ENCODE results near the gene TNS1.

Gene TNS1

GRCh38 chr2:217992061-217992460 lies 10.7 kb downstream of the TNS1 start:
- no peaks in the 10 kb centered on the region for H3K9me3 Mint-ChIP-seq

GRCh38 chr2:217990791-217991465 lies 11.9 kb downstream of the TNS1 start:
- Mint-ChIP-seq H3K9me3 (no peaks in the 10 kb centered on the region), H3K27me3 (ENCODE audit: low read depth) (no peaks in the 10 kb centered on the region), H3K4me1 (ENCODE audit: low read depth) (no peaks in the 10 kb centered on the region), H3K36me3 (ENCODE audit: low read depth) (no peaks in the 10 kb centered on the region), H3K4me3 (no peak overlapping the region), H3K27ac (no peak overlapping the region)
- DNase-seq (ENCODE audit: low spot score) = no peak

More at GRCh38 chr2:217992061-217992460, 10.7 kb downstream of the TNS1 start:
- no peaks in the 10 kb centered on the region for H3K27me3 Mint-ChIP-seq (ENCODE audit: low read depth)
- no peak overlapping the region for H3K27ac Mint-ChIP-seq
- DNase-seq (ENCODE audit: low spot score) = no peak
- H3K4me1 Mint-ChIP-seq (ENCODE audit: low read depth) = no peaks in the 10 kb centered on the region
- H3K36me3 Mint-ChIP-seq (ENCODE audit: low read depth) = no peaks in the 10 kb centered on the region
- H3K4me3 Mint-ChIP-seq = no peak overlapping the region

- Mint-ChIP-seq H3K27ac (no peak overlapping the region), H3K36me3 (ENCODE audit: low read depth) (no peaks in the 10 kb centered on the region), H3K4me1 (ENCODE audit: low read depth) (no peaks in the 10 kb centered on the region), H3K9me3 (no peaks in the 10 kb centered on the region), H3K4me3 (no peak overlapping the region), H3K27me3 (ENCODE audit: low read depth) (no peaks in the 10 kb centered on the region)
- DNase-seq (ENCODE audit: low spot score) = no peak
Observed at GRCh38 chr2:217990389-217990788, 12.4 kb downstream of the TNS1 start.

- no peaks in the 10 kb centered on the region for H3K4me1 Mint-ChIP-seq (ENCODE audit: low read depth)
- no peaks in the 10 kb centered on the region for H3K9me3 Mint-ChIP-seq
- no peaks in the 10 kb centered on the region for H3K36me3 Mint-ChIP-seq (ENCODE audit: low read depth)
- no peak overlapping the region for H3K27ac Mint-ChIP-seq
- peak; percentile 11 for DNase-seq (ENCODE audit: low spot score)
- H3K27me3 Mint-ChIP-seq (ENCODE audit: low read depth) = no peaks in the 10 kb centered on the region
- H3K4me3 Mint-ChIP-seq = no peak overlapping the region
Observed at GRCh38 chr2:217989221-217989948, 13.4 kb downstream of the TNS1 start.

GRCh38 chr2:217988840-217989204 lies 14.0 kb downstream of the TNS1 start:
- DNase-seq (ENCODE audit: low spot score) = no peak
- Mint-ChIP-seq H3K4me1 (ENCODE audit: low read depth) (no peaks in the 10 kb centered on the region), H3K36me3 (ENCODE audit: low read depth) (no peaks in the 10 kb centered on the region), H3K9me3 (no peaks in the 10 kb centered on the region), H3K27me3 (ENCODE audit: low read depth) (no peaks in the 10 kb centered on the region), H3K27ac (no peak overlapping the region), H3K4me3 (no peak overlapping the region)

- H3K4me1 Mint-ChIP-seq (ENCODE audit: low read depth) = no peaks in the 10 kb centered on the region
- H3K27me3 Mint-ChIP-seq (ENCODE audit: low read depth) = no peaks in the 10 kb centered on the region
- H3K36me3 Mint-ChIP-seq (ENCODE audit: low read depth) = no peaks in the 10 kb centered on the region
- peak; percentile 43 for DNase-seq (ENCODE audit: low spot score)
- no peaks in the 10 kb centered on the region for H3K9me3 Mint-ChIP-seq
- no peak overlapping the region for H3K4me3 Mint-ChIP-seq
- H3K27ac Mint-ChIP-seq = no peak overlapping the region
Observed at GRCh38 chr2:217988014-217988839, 14.6 kb downstream of the TNS1 start.

GRCh38 chr2:217987391-217987790 lies 15.4 kb downstream of the TNS1 start:
- DNase-seq (ENCODE audit: low spot score) = no peak
- no peaks in the 10 kb centered on the region for H3K9me3 Mint-ChIP-seq
- no peaks in the 10 kb centered on the region for H3K27me3 Mint-ChIP-seq (ENCODE audit: low read depth)
- no peak overlapping the region for H3K27ac Mint-ChIP-seq
- no peaks in the 10 kb centered on the region for H3K4me1 Mint-ChIP-seq (ENCODE audit: low read depth)
- no peaks in the 10 kb centered on the region for H3K36me3 Mint-ChIP-seq (ENCODE audit: low read depth)
- no peak overlapping the region for H3K4me3 Mint-ChIP-seq

GRCh38 chr2:217986256-217986961 lies 16.4 kb downstream of the TNS1 start:
- Mint-ChIP-seq H3K27me3 (ENCODE audit: low read depth) (no peaks in the 10 kb centered on the region), H3K36me3 (ENCODE audit: low read depth) (no peaks in the 10 kb centered on the region), H3K27ac (no peak overlapping the region), H3K9me3 (no peaks in the 10 kb centered on the region), H3K4me3 (no peak overlapping the region), H3K4me1 (ENCODE audit: low read depth) (no peaks in the 10 kb centered on the region)
- no peak for DNase-seq (ENCODE audit: low spot score)

- H3K36me3 Mint-ChIP-seq (ENCODE audit: low read depth) = no peaks in the 10 kb centered on the region
- H3K9me3 Mint-ChIP-seq = no peaks in the 10 kb centered on the region
- H3K27ac Mint-ChIP-seq = no peak overlapping the region
- no peaks in the 10 kb centered on the region for H3K27me3 Mint-ChIP-seq (ENCODE audit: low read depth)
- H3K4me3 Mint-ChIP-seq = no peak overlapping the region
- DNase-seq (ENCODE audit: low spot score) = no peak
- no peaks in the 10 kb centered on the region for H3K4me1 Mint-ChIP-seq (ENCODE audit: low read depth)
Observed at GRCh38 chr2:217983276-217984233, 19.2 kb downstream of the TNS1 start.

GRCh38 chr2:217981971-217982370 lies 20.8 kb downstream of the TNS1 start:
- Mint-ChIP-seq H3K36me3 (ENCODE audit: low read depth) (no peaks in the 10 kb centered on the region), H3K9me3 (no peaks in the 10 kb centered on the region), H3K27me3 (ENCODE audit: low read depth) (no peaks in the 10 kb centered on the region), H3K4me1 (ENCODE audit: low read depth) (no peaks in the 10 kb centered on the region), H3K4me3 (no peak overlapping the region), H3K27ac (no peak overlapping the region)
- no peak for DNase-seq (ENCODE audit: low spot score)

GRCh38 chr2:217981084-217981730 lies 21.6 kb downstream of the TNS1 start:
- Mint-ChIP-seq H3K9me3 (no peaks in the 10 kb centered on the region), H3K27ac (no peak overlapping the region), H3K27me3 (ENCODE audit: low read depth) (no peaks in the 10 kb centered on the region), H3K36me3 (ENCODE audit: low read depth) (no peaks in the 10 kb centered on the region), H3K4me3 (no peak overlapping the region), H3K4me1 (ENCODE audit: low read depth) (no peaks in the 10 kb centered on the region)
- no peak for DNase-seq (ENCODE audit: low spot score)

- Mint-ChIP-seq H3K4me3 (no peak overlapping the region), H3K4me1 (ENCODE audit: low read depth) (no peaks in the 10 kb centered on the region), H3K9me3 (no peaks in the 10 kb centered on the region), H3K36me3 (ENCODE audit: low read depth) (no peaks in the 10 kb centered on the region), H3K27me3 (ENCODE audit: low read depth) (no peaks in the 10 kb centered on the region), H3K27ac (no peak overlapping the region)
- DNase-seq (ENCODE audit: low spot score) = no peak
Observed at GRCh38 chr2:217980591-217980990, 22.2 kb downstream of the TNS1 start.
